Ovary (tissue), 9 donors: ENCODE measurements around the gene TRAF3IP1. TPM values are rescaled to one million over a fixed set of nuclear protein-coding genes. Genes with fewer than 3 reads are reported as not detected.

ENCODE experiments used
- DNase-seq, 5 donors: peaks; one replicate each; pipeline ENCODE4 v3.0.0-alpha.2; 2019 to 2020
- H3K27ac ChIP-seq, 2 donors: fragments of 200-600 bp; one replicate each; pipeline versions ENCODE4 v1.5.1 to v1.8.0; 2019 to 2022
- H3K27me3 ChIP-seq: fragments of 200-600 bp; one replicate; pipeline ENCODE4 v1.8.0; 2022
- H3K36me3 ChIP-seq: fragments of 200-600 bp; sonication (generic); one replicate; pipeline ENCODE4 v1.5.1; 2019
- H3K4me1 ChIP-seq: one replicate; pipeline ENCODE4 v1.8.1; 2013; ENCODE audit warnings: mild to moderate bottlenecking, moderate library complexity; ENCODE audit not compliant: insufficient read depth
- H3K4me3 ChIP-seq: fragments of 200-600 bp; sonication (generic); one replicate; pipeline ENCODE4 v1.5.1; 2017
- H3K9me3 ChIP-seq, 2 donors: fragments of 200-600 bp in 1 of 2; sonication (generic) in 1 of 2; one replicate each; pipeline versions ENCODE4 v1.5.1 to v1.8.1; 2013 to 2019; ENCODE audit warnings: mild to moderate bottlenecking in 1 of 2, moderate library complexity in 1 of 2
- CTCF ChIP-seq, 3 donors: fragments of 450-650 bp in 2 of 3; fragments of 200-600 bp in 1 of 3; IDR thresholded peaks; one replicate each; pipeline versions ENCODE4 v1.5.1 to v1.8.0; 2016 to 2022; ENCODE audit warnings: antibody characterized with exemption in 3 of 3, mild to moderate bottlenecking in 1 of 3
- EP300 ChIP-seq: sonication (generic); formaldehyde crosslinking; IDR thresholded peaks from one replicate; pipeline ENCODE4 v1.6.1; 2017; ENCODE audit warnings: antibody characterized with exemption
- POLR2A ChIP-seq: fragments of 450-650 bp; IDR thresholded peaks from one replicate; pipeline ENCODE4 v1.6.1; 2017; ENCODE audit warnings: antibody characterized with exemption, mild to moderate bottlenecking, moderate library complexity
- WGBS, 3 donors: extraction: QIAGEN DNeasy Blood & Tissue Kit in 1 of 3; methylation state at CpG; one replicate each; pipeline versions ENCODE4 v1.1.5 to v1.1.7; 2013 to 2017; 5-methylcytosine and 5-hydroxymethylcytosine counted together
- intact Hi-C, 4 donors: fragments of 100-400 bp; cut with DNase I; formaldehyde crosslinking; loops; one replicate each; pipeline versions ENCODE4 v1.11.0 to v1.15.1; 2022 to 2023
- polyA plus RNA-seq, 2 donors: library from polyadenylated mRNA; stranded (reverse); fragments of 200-250 nt in 1 of 2; fragments of 350-450 nt in 1 of 2; fragmentation: Illumina TruSeq in 1 of 2; extraction: RNeasy Lipid Tissue Mini Kit (QIAGEN cat#74804) in 1 of 2; gene quantifications; one replicate each; pipeline ENCODE4 v1.2.3, GENCODE V29; 2013 to 2014
- total RNA-seq, 7 donors: library from RNA; depleted of rRNA in 2 of 7; stranded (reverse); fragments of >200 nt in 2 of 7; fragmentation: NEBNext Ultra II Directional in 3 of 7; extraction: Animal tissue kit (Norgen Biotek cat#: 25700) in 3 of 7; gene quantifications; one replicate each; pipeline versions ENCODE4 v1.1.0 to v1.2.4, GENCODE V29; 2016 to 2023
- donor health status: DM: no; HTN: no; CAD: no; lungs with moderate emphysema.
- donor health status: DM: no; HTN: no; CAD: no.
- donor health status: Bipolar disorder and iron deficiency.
- donor health status: DM: yes; HTN: yes; CAD: no.
- donor health status: DM: no; HTN: no; CAD: no.
- donor health status: DM: yes; HTN: yes; CAD: no.

The TRAF3IP1 gene
- total and polyA plus RNA-seq, 9 donors, result 7.0 to 29.2 (median 19.1) TPM

GRCh38 chr2:238415893-238416292 is 95.6 kb downstream of the TRAF3IP1 start:
- H3K9me3 ChIP-seq, result peaks cover 0 to 3% of the 10 kb centered on the region in 2 donors
- no peaks in the 10 kb centered on the region for H3K27me3 ChIP-seq
- intact Hi-C loops, result no loop called here
- 96 to 97% (median 97%) methylated on average over 5 of the region's 5 CpGs for WGBS, 3 donors
- no peak overlapping the region for H3K4me3 ChIP-seq
- no peak overlapping the region for H3K27ac ChIP-seq
- no peaks in the 10 kb centered on the region for H3K36me3 ChIP-seq
- no peaks in the 10 kb centered on the region for H3K4me1 ChIP-seq
- TF ChIP-seq EP300 (no peak), CTCF (IDR thresholded peaks at IDR 0.05) (no peak), POLR2A (no peak)
- no peak for DNase-seq

- intact Hi-C loops, result no loop called here
- H3K4me3 ChIP-seq, result no peak overlapping the region
- no peaks in the 10 kb centered on the region for H3K4me1 ChIP-seq
- no peak for TF ChIP-seq CTCF (IDR thresholded peaks at IDR 0.05)
- TF ChIP-seq EP300, result no peak
- TF ChIP-seq POLR2A, result no peak
- WGBS, 3 donors, result 72 to 79% (median 78%) methylated on average over 6 of the region's 6 CpGs
- H3K9me3 ChIP-seq, result peaks cover 0 to 3% of the 10 kb centered on the region in 2 donors
- H3K27me3 ChIP-seq, result no peaks in the 10 kb centered on the region
- H3K27ac ChIP-seq, result no peak overlapping the region
- no peaks in the 10 kb centered on the region for H3K36me3 ChIP-seq
- DNase-seq, result no peak
Measured at GRCh38 chr2:238418196-238418998, 98.1 kb downstream of the TRAF3IP1 start.

- whole genome bisulfite sequencing, 3 donors, result 79 to 86% (median 84%) methylated on average over 2 of the region's 2 CpGs
- Histone ChIP-seq H3K27ac (no peak overlapping the region), H3K9me3 (peaks cover 0 to 3% of the 10 kb centered on the region in 2 donors), H3K27me3 (no peaks in the 10 kb centered on the region), H3K4me3 (no peak overlapping the region), H3K4me1 (no peaks in the 10 kb centered on the region), H3K36me3 (no peaks in the 10 kb centered on the region)
- no peak for TF ChIP-seq POLR2A
- TF ChIP-seq EP300, result no peak
- intact Hi-C loops, result no loop called here
- no peak for DNase-seq
Measured at GRCh38 chr2:238418999-238419546, 98.8 kb downstream of the TRAF3IP1 start.

GRCh38 chr2:238420442-238420841 is 100.1 kb downstream of the TRAF3IP1 start:
- DNase-seq, result no peak
- Histone ChIP-seq H3K27me3 (no peaks in the 10 kb centered on the region), H3K9me3 (peaks cover 0 to 3% of the 10 kb centered on the region in 2 donors), H3K4me1 (no peaks in the 10 kb centered on the region), H3K4me3 (no peak overlapping the region), H3K36me3 (no peaks in the 10 kb centered on the region), H3K27ac (no peak overlapping the region)
- no peak for TF ChIP-seq EP300
- no peak for TF ChIP-seq CTCF (IDR thresholded peaks at IDR 0.05)
- no peak for TF ChIP-seq POLR2A
- intact Hi-C loops, result no loop called here
- WGBS, 3 donors, result 62 to 67% (median 67%) methylated on average over 8 of the region's 8 CpGs
